Measurements from ENCODE around the gene PAPPA2. TPM values are rescaled to one million over a fixed set of nuclear protein-coding genes. Genes with fewer than 3 reads are reported as not detected.

PAPPA2 gene
- total and polyA plus RNA-seq, 10 of the 15 experiments (the other 5 are each of a cell fraction or from before 2014, with no cell fraction given), result under 0.01 to 0.06 (median 0.03) TPM; not detected in 7

- intact Hi-C loops (cut with micrococcal nuclease; ENCODE audit: unreplicated experiment) (no loop called here), in situ Hi-C loops (cut with MboI) (no loop called here)
- no peak overlapping the region for H3K4me2 ChIP-seq (ENCODE audit: control insufficient read depth, insufficient read depth)
- no peaks in the 10 kb centered on the region for H3K9me3 ChIP-seq (replicated peaks; ENCODE audit: control insufficient read depth, insufficient read depth, low read length)
- H3K79me2 ChIP-seq (ENCODE audit: control insufficient read depth, insufficient read depth, low read length), result no peaks in the 10 kb centered on the region
- ChIA-PET POLR2A (no interaction called here), CTCF (no interaction called here), RAD21 (ENCODE audit: unreplicated experiment) (no interaction called here), SMC1A (ENCODE audit: uncharacterized antibody, unreplicated experiment) (no interaction called here)
- BruUV-seq (replicated peaks), result no TSS peak
- no peaks in the 10 kb centered on the region for H4K20me1 ChIP-seq (ENCODE audit: control insufficient read depth, insufficient read depth)
- FAIRE-seq (no peak), DNase-seq (ENCODE audit: low read depth, low spot score) (no peak), ATAC-seq (no peak)
- H3K27me3 ChIP-seq (replicated peaks in 1 of 2; ENCODE audit: control insufficient read depth in 2 of 2, insufficient read depth in 2 of 2, low read length in 1 of 2), result no peaks in the 10 kb centered on the region
- H3K36me3 ChIP-seq (ENCODE audit: control insufficient read depth in 2 of 2, insufficient read depth in 2 of 2, low read length in 1 of 2), result no peaks in the 10 kb centered on the region
- no peak overlapping the region for H3K9ac ChIP-seq (ENCODE audit: control insufficient read depth, insufficient read depth, low read length)
- no peaks in the 10 kb centered on the region for H3K4me1 ChIP-seq (ENCODE audit: control insufficient read depth, insufficient read depth, low read length)
- H3K4me3 ChIP-seq, result no peak overlapping the region
- no peak overlapping the region for H2AFZ ChIP-seq (ENCODE audit: control insufficient read depth, low read depth, low read length)
- no peak overlapping the region for H3K27ac ChIP-seq (ENCODE audit: control insufficient read depth, insufficient read depth)
- WGBS (ENCODE audit: insufficient coverage, insufficient replicate concordance, low lambda C conversion rate, missing lambda C conversion rate), result 23% methylated on average over 5 of the region's 5 CpGs
- no peak for TF ChIP-seq PML (IDR thresholded peaks at IDR 0.05; ENCODE audit: low read length)
Measured at GRCh38 chr1:176794897-176795508, 332.0 kb downstream of the PAPPA2 start.

GRCh38 chr1:176795929-176796328, 333.0 kb downstream of the PAPPA2 start:
- TF ChIP-seq JUND (IDR thresholded peaks at IDR 0.05; ENCODE audit: low read depth, low read length) (no peak), ATF2 (IDR thresholded peaks at IDR 0.05; ENCODE audit: low read length) (no peak), HDAC2 (IDR thresholded peaks at IDR 0.05) (no peak), USF2 (IDR thresholded peaks at IDR 0.05; ENCODE audit: borderline replicate concordance, low read depth, low read length) (no peak), IRF5 (IDR thresholded peaks at IDR 0.05; ENCODE audit: borderline replicate concordance) (no peak), TCF12 (IDR thresholded peaks at IDR 0.05; ENCODE audit: low read depth, low read length) (no peak), MXI1 (IDR thresholded peaks at IDR 0.05; ENCODE audit: low read depth, low read length) (no peak), SMC3 (IDR thresholded peaks at IDR 0.05; ENCODE audit: borderline replicate concordance, low read length) (no peak), BRCA1 (IDR thresholded peaks at IDR 0.05; ENCODE audit: low read depth, low read length) (no peak), HCFC1 (IDR thresholded peaks at IDR 0.05; ENCODE audit: low read length) (no peak)
- H3K36me3 ChIP-seq (ENCODE audit: control insufficient read depth in 2 of 2, insufficient read depth in 2 of 2, low read length in 1 of 2), result no peaks in the 10 kb centered on the region
- RAD21 ChIA-PET (ENCODE audit: unreplicated experiment), result no interaction called here
- no peak overlapping the region for H3K9ac ChIP-seq (ENCODE audit: control insufficient read depth, insufficient read depth, low read length)
- H2AFZ ChIP-seq (ENCODE audit: control insufficient read depth, low read depth, low read length), result no peak overlapping the region
- H4K20me1 ChIP-seq (ENCODE audit: control insufficient read depth, insufficient read depth), result no peaks in the 10 kb centered on the region
- ATAC-seq (no peak), FAIRE-seq (no peak), DNase-seq (ENCODE audit: low read depth, low spot score) (no peak)
- H3K27ac ChIP-seq (ENCODE audit: control insufficient read depth, insufficient read depth), result no peak overlapping the region
- no peak overlapping the region for H3K4me3 ChIP-seq
- CTCF ChIA-PET, result no interaction called here
- H3K9me3 ChIP-seq (replicated peaks; ENCODE audit: control insufficient read depth, insufficient read depth, low read length), result no peaks in the 10 kb centered on the region
- SMC1A ChIA-PET (ENCODE audit: uncharacterized antibody, unreplicated experiment), result no interaction called here
- H3K4me1 ChIP-seq (ENCODE audit: control insufficient read depth, insufficient read depth, low read length), result no peaks in the 10 kb centered on the region
- intact Hi-C loops (cut with micrococcal nuclease; ENCODE audit: unreplicated experiment) (no loop called here), in situ Hi-C loops (cut with MboI) (no loop called here)
- POLR2A ChIA-PET, result no interaction called here
- H3K79me2 ChIP-seq (ENCODE audit: control insufficient read depth, insufficient read depth, low read length), result no peaks in the 10 kb centered on the region
- no peaks in the 10 kb centered on the region for H3K27me3 ChIP-seq (replicated peaks in 1 of 2; ENCODE audit: control insufficient read depth in 2 of 2, insufficient read depth in 2 of 2, low read length in 1 of 2)
- 39% methylated on average over 2 of the region's 2 CpGs for WGBS (ENCODE audit: insufficient coverage, insufficient replicate concordance, low lambda C conversion rate, missing lambda C conversion rate)
- no peak overlapping the region for H3K4me2 ChIP-seq (ENCODE audit: control insufficient read depth, insufficient read depth)
- BruUV-seq (replicated peaks), result no TSS peak
